Effector memory CD8-positive, alpha-beta T cell (primary cell): Measurements from ENCODE around the gene COX10.
A peak's percentile ranks its signal among the peaks of the same experiment; 100 is the strongest.
"Not testable (repeated sequence)": the region's sequence is repeated elsewhere in the genome, so short reads cannot be mapped to it uniquely, and the experiment has no call there.

Experiments used
- ATAC-seq: fragments of 150-1000 bp; cut with Tn5 transposase; replicated peaks from 2 replicates; pipeline ENCODE4 v1.10.0; 2021; ENCODE audit warnings: mild to moderate bottlenecking, moderate library complexity
- DNase-seq, 3 experiments: peaks; one replicate each; pipeline ENCODE4 v3.0.0; 2021
- H3K27ac Mint-ChIP-seq, 2 donors: one replicate each; pipeline ENCODE4 v1.8.0; 2022; ENCODE audit warnings: mild to moderate bottlenecking in 2 of 2, mixed read lengths in 2 of 2, moderate library complexity in 2 of 2
- H3K27me3 Mint-ChIP-seq, 2 donors: one replicate each; pipeline ENCODE4 v1.8.0; 2022; ENCODE audit warnings: mixed read lengths in 2 of 2
- H3K36me3 Mint-ChIP-seq: one replicate; pipeline ENCODE4 v1.8.0; 2022; ENCODE audit warnings: mild to moderate bottlenecking, moderate library complexity, mixed read lengths; ENCODE audit not compliant: insufficient read depth
- H3K4me1 Mint-ChIP-seq, 2 donors: one replicate each; pipeline ENCODE4 v1.8.0; 2022; ENCODE audit warnings: low read depth in 2 of 2, mixed read lengths in 2 of 2
- H3K4me3 Mint-ChIP-seq, 2 donors: one replicate each; pipeline ENCODE4 v1.8.0; 2022; ENCODE audit warnings: mild to moderate bottlenecking in 2 of 2, mixed read lengths in 2 of 2, moderate library complexity in 2 of 2
- H3K9me3 Mint-ChIP-seq, 2 donors: one replicate each; pipeline ENCODE4 v1.8.0; 2022; ENCODE audit warnings: mixed read lengths in 2 of 2

Gene COX10

GRCh38 chr17:14211801-14212200 lies 142.5 kb downstream of the COX10 start:
- DNase-seq (peak in 1 of 3 experiments; percentile 14), ATAC-seq (no peak)
- Mint-ChIP-seq H3K27me3 (no peaks in the 10 kb centered on the region), H3K4me1 (peaks cover 15% of the 10 kb centered on the region in 2 donors), H3K4me3 (no peak overlapping the region), H3K9me3 (no peaks in the 10 kb centered on the region), H3K36me3 (peaks cover 8% of the 10 kb centered on the region), H3K27ac (peak overlapping the region in 1 of 2 donors; percentile 7)

- ATAC-seq (no peak), DNase-seq (no peak)
- Mint-ChIP-seq H3K27me3 (no peaks in the 10 kb centered on the region), H3K4me3 (no peak overlapping the region), H3K9me3 (no peaks in the 10 kb centered on the region), H3K4me1 (peaks cover 14% of the 10 kb centered on the region in 2 donors), H3K27ac (no peak overlapping the region), H3K36me3 (peaks cover 5% of the 10 kb centered on the region)
Observed at GRCh38 chr17:14212401-14212800, 143.1 kb downstream of the COX10 start.

- Mint-ChIP-seq H3K4me1 (peaks cover 11 to 12% of the 10 kb centered on the region in 2 donors), H3K36me3 (peaks cover 5% of the 10 kb centered on the region), H3K27ac (no peak overlapping the region), H3K27me3 (no peaks in the 10 kb centered on the region), H3K9me3 (no peaks in the 10 kb centered on the region), H3K4me3 (no peak overlapping the region)
- DNase-seq = no peak
- ATAC-seq = no peak
Observed at GRCh38 chr17:14214271-14214670, 145.0 kb downstream of the COX10 start.

- Mint-ChIP-seq H3K9me3 (no peaks in the 10 kb centered on the region), H3K27me3 (no peaks in the 10 kb centered on the region), H3K27ac (no peak overlapping the region), H3K4me3 (no peak overlapping the region), H3K4me1 (peaks cover 0 to 1% of the 10 kb centered on the region in 2 donors), H3K36me3 (no peaks in the 10 kb centered on the region)
- DNase-seq = no peak
- no peak for ATAC-seq
Observed at GRCh38 chr17:14222611-14223010, 153.3 kb downstream of the COX10 start.

GRCh38 chr17:14225254-14225980 lies 156.1 kb downstream of the COX10 start:
- H3K4me1 Mint-ChIP-seq = peaks cover 0 to 1% of the 10 kb centered on the region in 2 donors
- no peaks in the 10 kb centered on the region for H3K27me3 Mint-ChIP-seq
- H3K9me3 Mint-ChIP-seq = no peaks in the 10 kb centered on the region
- DNase-seq = no peak
- no peaks in the 10 kb centered on the region for H3K36me3 Mint-ChIP-seq
- no peak overlapping the region for H3K4me3 Mint-ChIP-seq
- no peak for ATAC-seq
- H3K27ac Mint-ChIP-seq = no peak overlapping the region

GRCh38 chr17:14227052-14227451 lies 157.7 kb downstream of the COX10 start:
- Mint-ChIP-seq H3K27ac (no peak overlapping the region), H3K4me1 (peaks cover 0 to 1% of the 10 kb centered on the region in 2 donors), H3K36me3 (no peaks in the 10 kb centered on the region), H3K4me3 (no peak overlapping the region), H3K27me3 (no peaks in the 10 kb centered on the region), H3K9me3 (no peaks in the 10 kb centered on the region)
- DNase-seq (no peak), ATAC-seq (no peak)

- Mint-ChIP-seq H3K36me3 (no peaks in the 10 kb centered on the region), H3K27me3 (no peaks in the 10 kb centered on the region), H3K9me3 (no peaks in the 10 kb centered on the region), H3K27ac (no peak overlapping the region), H3K4me1 (peaks cover 0 to 1% of the 10 kb centered on the region in 2 donors), H3K4me3 (no peak overlapping the region)
- ATAC-seq (no peak), DNase-seq (no peak)
Observed at GRCh38 chr17:14228903-14229302, 159.6 kb downstream of the COX10 start.

GRCh38 chr17:14231187-14231586 lies 161.9 kb downstream of the COX10 start:
- not testable (repeated sequence) for H3K9me3 Mint-ChIP-seq, H3K36me3 Mint-ChIP-seq, H3K27ac Mint-ChIP-seq, ATAC-seq, H3K4me3 Mint-ChIP-seq, DNase-seq, H3K27me3 Mint-ChIP-seq, H3K4me1 Mint-ChIP-seq

- not testable (repeated sequence) for H3K4me1 Mint-ChIP-seq, H3K27me3 Mint-ChIP-seq, H3K4me3 Mint-ChIP-seq, H3K9me3 Mint-ChIP-seq, ATAC-seq, H3K36me3 Mint-ChIP-seq, DNase-seq, H3K27ac Mint-ChIP-seq
Observed at GRCh38 chr17:14235047-14235446, 165.7 kb downstream of the COX10 start.

GRCh38 chr17:14236032-14236431 lies 166.7 kb downstream of the COX10 start:
- H3K4me3 Mint-ChIP-seq, DNase-seq, H3K27ac Mint-ChIP-seq, H3K9me3 Mint-ChIP-seq, H3K27me3 Mint-ChIP-seq, H3K36me3 Mint-ChIP-seq, H3K4me1 Mint-ChIP-seq, ATAC-seq: not testable (repeated sequence)

GRCh38 chr17:14236762-14237161 lies 167.5 kb downstream of the COX10 start, which contains the start of gene CDRT15:
Gene CDRT15, minus strand, starts transcription at chr17:14236862. Its CDS starts 29 bp downstream, at chr17:14236833.
- not testable (repeated sequence) for DNase-seq, ATAC-seq, H3K36me3 Mint-ChIP-seq, H3K4me1 Mint-ChIP-seq, H3K4me3 Mint-ChIP-seq, H3K9me3 Mint-ChIP-seq, H3K27me3 Mint-ChIP-seq, H3K27ac Mint-ChIP-seq

GRCh38 chr17:14239271-14239670 lies 170.0 kb downstream of the COX10 start:
- not testable (repeated sequence) for H3K4me1 Mint-ChIP-seq, DNase-seq, H3K27ac Mint-ChIP-seq, ATAC-seq, H3K36me3 Mint-ChIP-seq, H3K4me3 Mint-ChIP-seq, H3K9me3 Mint-ChIP-seq, H3K27me3 Mint-ChIP-seq

- H3K27me3 Mint-ChIP-seq = peaks cover 8 to 9% of the 10 kb centered on the region in 2 donors
- no peaks in the 10 kb centered on the region for H3K36me3 Mint-ChIP-seq
- H3K27ac Mint-ChIP-seq = no peak overlapping the region
- DNase-seq = no peak
- no peaks in the 10 kb centered on the region for H3K4me1 Mint-ChIP-seq
- no peak for ATAC-seq
- H3K4me3 Mint-ChIP-seq = no peak overlapping the region
- H3K9me3 Mint-ChIP-seq = no peaks in the 10 kb centered on the region
Observed at GRCh38 chr17:14245002-14245401, 175.7 kb downstream of the COX10 start.

- Mint-ChIP-seq H3K36me3 (no peaks in the 10 kb centered on the region), H3K9me3 (no peaks in the 10 kb centered on the region), H3K4me1 (no peaks in the 10 kb centered on the region), H3K27me3 (peaks cover 8 to 9% of the 10 kb centered on the region in 2 donors), H3K4me3 (no peak overlapping the region), H3K27ac (no peak overlapping the region)
- no peak for DNase-seq
- no peak for ATAC-seq
Observed at GRCh38 chr17:14245629-14246028, 176.3 kb downstream of the COX10 start.
